ENCODE results near the gene ZBTB49.

ZBTB49 gene

GRCh38 chr4:4284827-4285618 is 5.0 kb upstream of the ZBTB49 start:
- DNase-seq (ENCODE audit: low spot score) = no peak

GRCh38 chr4:4288098-4288497 is 2.0 kb upstream of the ZBTB49 start:
- no peak for DNase-seq (ENCODE audit: low spot score)

GRCh38 chr4:4289055-4289454 is 996 bp upstream of the ZBTB49 start:
- no peak for DNase-seq (ENCODE audit: low spot score)

DNA sequence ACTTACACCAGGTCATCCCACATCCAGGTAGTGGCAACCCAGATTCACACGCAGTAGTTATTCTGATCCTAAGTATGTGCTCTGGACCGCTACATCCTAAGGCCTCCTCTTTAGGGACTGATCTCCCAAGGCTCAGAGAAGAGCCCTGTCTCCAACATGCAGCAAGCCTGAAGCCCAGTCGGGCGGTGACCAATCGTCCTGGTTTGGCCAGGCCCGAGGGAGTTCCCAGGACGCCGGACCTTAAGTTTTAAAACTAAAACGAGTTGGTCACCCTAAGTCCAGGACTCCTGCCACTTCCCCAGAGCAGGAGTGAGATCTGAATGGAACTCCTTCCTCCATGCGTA is 482 bp upstream of the ZBTB49 start:
- DNase-seq (ENCODE audit: low spot score) = no peak

DNA sequence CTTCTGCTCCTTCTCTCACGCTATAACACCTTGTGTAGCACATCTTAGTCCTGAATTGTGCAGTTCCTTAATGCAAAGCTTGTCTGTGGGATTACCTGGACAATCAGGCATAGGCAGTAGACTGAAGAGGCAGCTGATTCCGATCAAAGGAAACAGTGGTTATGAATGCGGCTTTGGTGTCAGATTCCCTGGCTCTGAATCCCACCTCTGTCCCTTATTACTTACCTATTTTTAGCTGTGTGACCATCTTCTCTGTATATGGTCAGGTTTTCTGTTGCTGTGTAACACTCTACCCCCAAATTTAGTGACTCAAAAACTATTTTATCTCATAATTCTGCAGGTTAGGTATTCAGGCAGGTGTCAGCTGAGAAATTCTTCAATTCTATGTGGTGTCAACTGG is 3.2 kb downstream of the ZBTB49 start:
- no peak for DNase-seq (ENCODE audit: low spot score)

- DNase-seq (ENCODE audit: low spot score) = no peak
These were observed 6.3 kb downstream of the ZBTB49 start for GRCh38 chr4:4296283-4296846.

DNA sequence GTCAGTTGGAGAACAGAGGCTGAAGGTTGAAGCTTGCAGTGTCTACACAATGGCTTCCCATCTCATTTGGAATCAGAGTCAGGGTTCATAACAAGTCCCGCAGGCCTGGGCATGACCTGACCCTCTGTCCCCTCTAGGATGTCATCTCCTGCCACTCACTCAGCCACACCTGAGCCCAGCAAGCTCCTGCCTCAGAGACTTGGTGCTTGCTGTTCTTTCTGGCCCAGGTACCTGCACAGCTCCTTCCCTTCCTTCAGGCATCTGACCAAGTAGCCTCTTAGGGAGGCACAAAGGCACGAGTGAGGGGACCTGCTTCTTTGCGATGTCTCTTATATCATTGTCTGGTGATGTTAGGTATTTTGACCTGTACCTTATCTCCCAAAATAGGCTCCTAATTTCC is 9.0 kb downstream of the ZBTB49 start:
- DNase-seq (ENCODE audit: low spot score) = no peak

DNA sequence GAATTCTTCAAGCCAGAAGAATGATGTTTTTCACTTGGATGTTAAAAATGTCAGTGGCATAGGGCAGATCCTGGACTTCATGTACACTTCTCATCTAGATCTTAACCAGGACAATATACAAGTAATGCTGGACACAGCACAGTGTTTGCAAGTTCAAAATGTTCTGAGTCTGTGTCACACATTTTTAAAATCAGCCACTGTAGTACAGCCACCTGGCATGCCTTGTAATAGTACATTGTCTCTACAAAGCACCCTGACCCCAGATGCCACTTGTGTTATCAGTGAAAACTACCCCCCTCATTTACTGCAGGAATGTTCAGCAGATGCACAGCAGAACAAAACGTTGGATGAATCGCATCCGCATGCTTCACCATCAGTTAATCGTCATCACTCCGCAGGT is 11.9 kb downstream of the ZBTB49 start:
- no peak for DNase-seq (ENCODE audit: low spot score)

DNA sequence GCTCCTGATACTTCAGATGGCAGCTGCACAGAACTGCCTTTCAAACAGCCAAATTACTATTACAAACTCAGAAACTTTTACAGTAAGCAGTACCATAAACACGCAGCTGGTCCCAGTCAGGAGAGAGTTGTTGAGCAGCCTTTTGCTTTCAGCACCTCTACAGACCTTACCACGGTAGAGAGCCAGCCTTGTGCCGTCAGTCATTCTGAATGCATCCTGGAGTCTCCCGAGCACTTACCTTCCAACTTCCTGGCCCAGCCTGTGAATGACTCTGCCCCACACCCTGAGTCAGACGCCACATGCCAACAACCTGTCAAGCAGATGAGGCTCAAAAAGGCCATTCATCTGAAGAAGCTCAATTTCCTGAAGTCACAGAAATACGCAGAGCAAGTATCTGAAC is 12.4 kb downstream of the ZBTB49 start:
- no peak for DNase-seq (ENCODE audit: low spot score)

- no peak for DNase-seq (ENCODE audit: low spot score)
These were observed 16.9 kb downstream of the ZBTB49 start for GRCh38 chr4:4306920-4307319.

- DNase-seq (ENCODE audit: low spot score) = peak; percentile 7
These were observed 18.9 kb downstream of the ZBTB49 start for GRCh38 chr4:4308800-4309441.

DNA sequence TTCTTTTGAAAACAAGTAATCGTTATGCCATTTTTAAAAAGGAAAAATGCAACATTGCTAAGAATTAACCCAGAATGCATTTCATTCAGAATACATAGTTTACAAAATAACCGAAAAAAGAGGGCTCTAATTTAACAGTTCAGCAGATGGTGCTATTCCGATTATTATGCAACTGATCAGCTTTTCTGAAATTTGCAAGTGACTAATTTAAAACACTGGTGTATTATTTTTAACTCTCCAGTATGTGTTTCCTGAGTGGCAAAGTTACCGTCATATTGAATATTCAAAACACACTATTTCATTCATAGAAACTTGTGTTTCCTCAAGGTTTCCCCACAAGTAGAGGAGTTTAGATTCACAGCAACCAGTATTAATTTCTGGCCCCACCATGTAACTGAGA is 21.1 kb downstream of the ZBTB49 start:
- DNase-seq (ENCODE audit: low spot score) = no peak

DNA sequence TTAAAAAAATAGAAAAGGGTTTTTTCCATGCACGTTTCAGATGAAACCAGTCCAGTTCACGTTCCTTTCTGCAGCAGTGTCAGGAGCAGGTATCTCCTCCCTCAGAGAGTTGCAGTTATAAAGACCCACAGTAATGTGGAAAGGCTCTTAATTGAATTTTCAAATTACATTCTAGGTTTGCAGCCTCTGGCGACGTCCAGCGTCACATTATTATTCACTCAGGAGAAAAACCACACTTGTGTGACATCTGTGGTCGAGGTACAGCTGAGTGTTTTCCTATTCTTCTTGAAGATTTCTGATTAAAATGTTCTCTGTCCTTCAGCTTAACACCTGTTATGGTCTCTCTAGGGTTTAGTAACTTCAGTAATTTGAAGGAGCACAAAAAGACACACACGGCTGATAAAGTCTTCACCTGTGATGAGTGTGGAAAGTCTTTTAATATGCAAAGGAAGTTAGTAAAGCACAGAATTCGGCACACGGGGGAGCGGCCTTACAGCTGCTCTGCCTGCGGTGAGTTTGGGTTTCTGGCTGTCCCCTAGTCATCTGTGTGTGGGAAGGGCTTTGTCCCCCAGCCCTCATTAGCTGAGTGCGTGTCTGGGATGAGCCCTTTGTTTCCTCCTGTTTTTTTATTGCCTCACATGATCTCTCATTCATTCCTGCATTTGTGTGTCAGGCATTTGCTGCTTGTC is 25.6 kb downstream of the ZBTB49 start:
- no peak for DNase-seq (ENCODE audit: low spot score)

DNA sequence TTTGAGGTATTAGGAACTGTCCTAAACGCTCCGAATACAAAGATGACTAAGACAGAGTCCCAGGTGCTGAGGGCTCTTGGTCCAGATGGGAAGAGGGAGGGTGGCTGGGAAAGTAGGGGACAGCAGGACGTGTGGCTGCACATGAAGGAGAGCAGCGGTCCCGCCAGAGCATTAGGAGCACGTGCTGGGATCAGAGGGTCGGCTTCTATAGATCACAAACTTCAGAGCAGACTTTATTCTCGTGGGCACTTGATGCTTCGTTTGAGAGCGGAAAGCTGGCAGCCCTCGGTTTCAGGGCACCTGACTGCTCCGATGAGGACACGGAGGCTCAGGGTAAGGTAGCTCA is 26.1 kb downstream of the ZBTB49 start:
- DNase-seq (ENCODE audit: low spot score) = no peak

- DNase-seq (ENCODE audit: low spot score) = no peak
These were observed 27.6 kb downstream of the ZBTB49 start for GRCh38 chr4:4317496-4318232.

DNA sequence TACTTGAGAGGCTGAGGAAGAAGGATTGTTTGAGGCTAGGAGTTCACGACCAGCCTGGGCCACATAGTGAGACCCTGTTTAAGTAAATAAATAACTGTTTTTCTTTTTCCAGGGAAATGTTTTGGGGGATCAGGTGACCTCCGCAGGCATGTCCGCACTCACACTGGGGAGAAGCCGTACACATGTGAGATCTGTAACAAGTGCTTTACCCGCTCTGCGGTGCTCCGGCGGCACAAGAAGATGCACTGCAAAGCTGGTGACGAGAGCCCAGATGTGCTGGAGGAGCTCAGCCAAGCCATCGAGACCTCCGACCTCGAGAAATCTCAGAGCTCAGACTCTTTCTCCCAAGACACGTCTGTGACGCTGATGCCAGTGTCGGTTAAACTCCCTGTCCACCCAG is 30.5 kb downstream of the ZBTB49 start:
- DNase-seq (ENCODE audit: low spot score) = no peak

DNA sequence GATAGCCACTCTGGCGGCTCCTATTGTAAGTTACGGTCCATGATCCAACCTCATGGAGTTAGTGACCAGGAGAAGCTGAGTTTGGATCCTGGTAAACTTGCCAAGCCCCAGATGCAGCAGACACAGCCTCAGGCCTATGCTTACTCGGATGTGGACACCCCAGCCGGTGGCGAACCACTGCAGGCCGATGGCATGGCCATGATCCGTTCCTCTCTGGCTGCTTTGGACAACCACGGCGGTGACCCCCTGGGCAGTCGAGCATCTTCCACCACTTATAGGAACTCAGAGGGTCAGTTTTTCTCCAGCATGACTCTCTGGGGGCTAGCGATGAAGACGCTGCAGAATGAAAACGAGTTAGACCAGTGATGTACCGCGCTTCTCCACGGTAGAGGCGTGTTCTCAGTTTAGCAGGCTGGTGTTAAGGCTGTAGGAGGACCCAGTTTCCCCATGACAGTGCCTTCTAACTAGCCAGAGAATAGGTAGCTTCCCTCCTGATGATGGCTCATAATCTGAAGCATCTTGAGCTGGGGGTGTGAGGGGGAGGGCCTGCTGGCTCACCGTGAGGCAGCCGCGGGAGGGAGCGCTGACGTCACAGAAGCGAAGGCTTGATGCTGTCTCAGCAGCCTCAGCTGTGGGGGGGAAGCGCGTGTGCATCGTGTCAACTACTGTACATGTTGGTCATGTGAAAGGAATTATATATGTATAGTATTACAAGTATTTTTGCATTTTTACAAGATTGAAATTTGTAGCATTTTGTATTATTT is 31.1 kb downstream of the ZBTB49 start:
- DNase-seq (ENCODE audit: low spot score) = no peak

- DNase-seq (ENCODE audit: low spot score) = no peak
These were observed 32.1 kb downstream of the ZBTB49 start for GRCh38 chr4:4321951-4322688.

GRCh38 chr4:4323705-4324534 is 33.9 kb downstream of the ZBTB49 start:
- DNase-seq (ENCODE audit: low spot score) = no peak

DNA sequence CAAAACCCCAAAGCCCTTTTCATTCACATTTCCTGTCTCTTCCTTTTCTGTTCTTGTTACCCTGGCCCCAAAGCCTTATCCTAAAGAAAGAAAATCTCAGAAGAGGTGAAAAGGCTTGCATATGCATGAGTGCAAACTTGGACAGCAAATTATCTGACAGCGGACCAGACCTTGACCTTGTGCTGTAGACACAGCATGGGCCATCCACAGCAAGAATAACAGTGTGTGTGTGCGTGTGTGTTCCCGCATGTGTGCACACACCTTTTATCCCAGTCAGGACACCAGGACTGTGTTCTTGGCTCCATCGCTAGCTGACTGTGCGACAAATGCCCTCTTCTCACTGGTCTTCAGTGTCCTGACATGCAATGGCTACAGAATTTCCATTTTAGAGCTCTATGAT is 35.3 kb downstream of the ZBTB49 start:
- no peak for DNase-seq (ENCODE audit: low spot score)
